Fibroblast of mammary gland (primary cell): ENCODE data around the gene EDN2.

Experiments
- DNase-seq: peaks from one replicate; pipeline ENCODE4 v3.0.0-alpha.2; 2010; ENCODE audit warnings: low read depth
- H3K4me3 ChIP-seq: 2 replicates; pipeline ENCODE4 v1.5.1; 2011; ENCODE audit warnings: low read depth, mild to moderate bottlenecking, low read length, moderate library complexity; ENCODE audit not compliant: control insufficient read depth
- TF ChIP-seq, protein P1 (sequence below): conservative IDR thresholded peaks from 2 replicates; pipeline ENCODE4 v1.5.1; 2011; ENCODE audit warnings: low read depth, low read length, inconsistent platforms; ENCODE audit not compliant: control insufficient read depth, insufficient read depth

EDN2 gene

DNA sequence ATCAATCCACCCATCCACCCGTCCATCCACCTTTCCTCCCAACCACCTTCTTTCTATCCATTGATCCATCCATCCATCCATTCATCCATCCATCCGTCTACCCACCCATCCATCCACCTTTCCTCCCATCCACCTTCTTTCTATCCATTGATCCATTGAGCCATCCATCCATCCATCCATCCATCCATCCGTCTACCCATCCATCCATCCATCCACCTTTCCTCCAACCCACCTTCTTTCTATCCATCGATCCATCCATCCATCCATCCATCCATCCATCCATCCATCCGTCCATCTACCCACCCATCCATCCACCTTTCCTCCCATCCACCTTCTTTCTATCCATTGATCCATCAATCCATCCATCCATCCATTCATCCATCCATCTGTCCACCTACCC lies 5.1 kb upstream of the EDN2 start:
- TF ChIP-seq, protein P1, sequence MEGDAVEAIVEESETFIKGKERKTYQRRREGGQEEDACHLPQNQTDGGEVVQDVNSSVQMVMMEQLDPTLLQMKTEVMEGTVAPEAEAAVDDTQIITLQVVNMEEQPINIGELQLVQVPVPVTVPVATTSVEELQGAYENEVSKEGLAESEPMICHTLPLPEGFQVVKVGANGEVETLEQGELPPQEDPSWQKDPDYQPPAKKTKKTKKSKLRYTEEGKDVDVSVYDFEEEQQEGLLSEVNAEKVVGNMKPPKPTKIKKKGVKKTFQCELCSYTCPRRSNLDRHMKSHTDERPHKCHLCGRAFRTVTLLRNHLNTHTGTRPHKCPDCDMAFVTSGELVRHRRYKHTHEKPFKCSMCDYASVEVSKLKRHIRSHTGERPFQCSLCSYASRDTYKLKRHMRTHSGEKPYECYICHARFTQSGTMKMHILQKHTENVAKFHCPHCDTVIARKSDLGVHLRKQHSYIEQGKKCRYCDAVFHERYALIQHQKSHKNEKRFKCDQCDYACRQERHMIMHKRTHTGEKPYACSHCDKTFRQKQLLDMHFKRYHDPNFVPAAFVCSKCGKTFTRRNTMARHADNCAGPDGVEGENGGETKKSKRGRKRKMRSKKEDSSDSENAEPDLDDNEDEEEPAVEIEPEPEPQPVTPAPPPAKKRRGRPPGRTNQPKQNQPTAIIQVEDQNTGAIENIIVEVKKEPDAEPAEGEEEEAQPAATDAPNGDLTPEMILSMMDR = no peak
- H3K4me3 ChIP-seq = no peak overlapping the region
- no peak for DNase-seq

DNA sequence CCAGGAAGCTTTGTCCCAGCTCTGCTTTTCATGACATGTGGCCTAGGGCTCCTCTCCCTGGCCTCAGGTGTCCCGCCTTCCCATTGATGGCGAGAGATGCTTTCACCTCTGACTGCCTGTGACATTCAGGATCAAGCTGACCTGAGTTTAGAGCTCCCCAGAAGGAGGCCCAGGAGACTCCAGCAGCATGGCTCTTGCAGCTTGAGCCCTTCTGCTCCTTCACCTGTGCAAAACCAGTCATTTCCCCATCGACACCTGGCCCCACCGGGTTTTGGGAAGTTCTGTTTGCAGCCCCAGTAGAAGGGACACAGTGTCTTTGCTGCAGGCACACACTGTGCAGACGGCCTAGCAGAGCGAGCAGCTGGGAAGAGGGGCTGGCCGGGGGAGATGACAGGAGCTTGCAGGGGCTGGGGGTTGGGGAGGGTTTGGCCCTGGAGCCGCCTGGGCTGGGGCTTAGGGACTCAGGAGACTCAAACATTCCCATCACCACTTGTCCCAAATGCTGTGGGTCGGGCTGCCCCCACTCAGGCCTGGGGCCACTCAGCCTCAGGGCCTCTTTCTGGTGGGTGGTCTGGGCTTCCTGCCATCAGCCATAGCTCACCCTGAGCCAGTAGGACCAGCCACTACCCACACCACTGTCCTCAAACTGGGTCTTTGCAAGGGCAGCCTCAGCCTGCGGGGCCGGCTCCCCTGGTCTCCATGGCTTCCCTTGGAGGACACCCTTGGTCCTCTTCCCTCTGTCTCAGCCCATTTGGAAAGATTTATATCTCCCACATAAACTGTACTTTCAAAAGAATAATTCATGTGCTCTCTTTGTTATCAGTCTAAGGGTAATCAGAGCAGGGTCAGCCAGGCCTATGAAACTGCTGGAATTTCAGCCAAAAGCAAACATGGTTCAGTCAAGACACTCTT lies 3.8 kb upstream of the EDN2 start:
- TF ChIP-seq, protein P1 = no peak
- H3K4me3 ChIP-seq = no peak overlapping the region
- DNase-seq = no peak

DNA sequence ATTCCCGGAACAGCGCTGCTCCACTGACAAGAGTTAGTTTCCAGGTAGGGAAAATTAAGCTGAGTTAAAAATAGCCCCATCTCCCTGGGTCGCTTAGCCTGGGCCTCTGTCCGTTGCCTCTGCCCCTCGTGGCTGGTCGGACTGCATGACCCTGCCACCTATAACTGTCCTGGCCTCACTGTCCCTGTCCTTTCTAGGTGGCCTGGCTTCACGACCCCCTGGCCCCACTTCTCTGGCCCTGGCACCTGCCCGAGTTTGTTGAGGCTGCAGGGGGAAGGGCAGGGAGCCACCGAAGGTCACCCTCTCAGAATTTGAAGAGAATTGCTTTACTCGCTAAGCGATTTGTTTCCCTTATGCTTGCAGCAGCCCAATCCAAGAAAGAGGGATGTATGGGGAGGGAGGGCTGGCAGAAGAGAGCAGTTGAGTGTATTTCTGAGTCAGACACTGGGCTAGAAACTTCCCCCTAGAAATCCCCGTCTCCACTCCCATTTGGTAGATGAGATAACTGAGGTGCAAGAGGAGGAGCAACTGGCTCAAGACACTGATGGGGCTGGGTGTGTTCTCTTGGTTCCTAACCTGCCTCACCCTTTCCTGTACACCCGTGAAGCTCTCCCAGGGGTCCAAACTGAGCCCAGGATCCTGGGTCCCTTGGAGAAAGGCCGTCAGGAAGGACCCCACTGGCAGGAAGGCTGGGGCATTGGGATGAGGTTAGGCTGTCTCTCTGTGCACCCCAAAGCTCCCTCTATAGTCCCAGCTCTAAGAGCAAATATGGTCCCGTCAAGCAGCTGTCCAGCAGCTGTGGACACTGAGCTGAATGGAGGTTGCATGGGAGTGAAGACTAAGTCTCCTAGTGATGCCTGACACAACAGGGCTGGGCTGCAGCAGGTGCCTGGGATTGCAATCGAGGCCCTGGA lies 2.9 kb upstream of the EDN2 start:
- TF ChIP-seq, protein P1 = no peak
- no peak for DNase-seq
- no peak overlapping the region for H3K4me3 ChIP-seq

DNA sequence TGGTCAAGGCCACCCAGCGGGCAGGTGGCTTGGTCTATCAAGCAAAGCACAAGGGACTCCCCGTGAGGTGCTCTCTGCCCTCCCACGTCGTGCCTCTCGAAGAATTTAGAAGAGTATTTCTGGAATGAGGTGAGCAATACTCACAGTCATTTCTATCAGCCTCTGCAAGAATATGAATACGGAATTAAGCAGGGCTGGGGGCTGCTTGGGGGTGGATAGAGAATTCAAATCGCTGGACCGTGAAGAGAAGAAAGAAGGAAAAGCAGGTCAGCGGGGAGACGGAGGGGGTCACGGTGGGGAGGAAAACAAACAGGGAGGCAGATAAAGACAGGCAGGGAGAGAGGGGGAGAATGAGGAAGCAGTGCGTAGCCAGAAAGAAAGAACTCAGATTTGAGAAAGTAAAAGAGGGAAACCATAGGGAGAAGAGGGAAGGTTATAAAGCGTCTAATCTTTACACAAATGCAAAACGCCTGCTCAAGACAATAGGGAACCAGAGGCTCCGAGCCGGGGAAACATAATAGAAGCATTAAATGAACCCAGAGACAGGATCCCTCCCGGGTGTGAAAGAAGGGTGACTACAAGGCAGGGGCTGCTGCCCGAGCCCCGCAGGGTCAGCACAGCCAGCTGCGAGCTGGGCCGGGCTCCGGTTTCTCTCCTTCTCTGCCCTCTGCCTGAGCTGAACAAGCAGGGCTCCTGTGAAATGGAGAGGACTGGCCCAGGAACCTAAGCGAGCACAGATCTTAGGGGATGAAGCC lies 2.1 kb upstream of the EDN2 start:
- DNase-seq = no peak
- H3K4me3 ChIP-seq = no peak overlapping the region
- TF ChIP-seq, protein P1 = no peak

DNA sequence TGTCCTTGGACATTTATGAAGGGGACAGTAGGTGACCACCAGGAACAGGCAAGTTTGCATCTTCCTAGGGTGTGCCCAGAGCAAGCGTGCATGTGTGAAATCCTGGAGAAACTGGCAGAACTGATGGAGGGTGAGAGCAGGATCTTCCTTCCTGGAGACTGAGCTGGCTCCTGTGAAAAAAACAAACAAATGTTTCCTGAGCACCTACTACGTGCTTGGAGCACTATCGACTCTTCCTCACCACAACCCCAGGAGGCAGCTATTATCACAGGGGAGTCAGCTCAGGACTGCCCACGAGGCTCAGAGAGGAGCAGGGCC lies 1.5 kb upstream of the EDN2 start:
- no peak for DNase-seq
- TF ChIP-seq, protein P1 = no peak
- no peak overlapping the region for H3K4me3 ChIP-seq

DNA sequence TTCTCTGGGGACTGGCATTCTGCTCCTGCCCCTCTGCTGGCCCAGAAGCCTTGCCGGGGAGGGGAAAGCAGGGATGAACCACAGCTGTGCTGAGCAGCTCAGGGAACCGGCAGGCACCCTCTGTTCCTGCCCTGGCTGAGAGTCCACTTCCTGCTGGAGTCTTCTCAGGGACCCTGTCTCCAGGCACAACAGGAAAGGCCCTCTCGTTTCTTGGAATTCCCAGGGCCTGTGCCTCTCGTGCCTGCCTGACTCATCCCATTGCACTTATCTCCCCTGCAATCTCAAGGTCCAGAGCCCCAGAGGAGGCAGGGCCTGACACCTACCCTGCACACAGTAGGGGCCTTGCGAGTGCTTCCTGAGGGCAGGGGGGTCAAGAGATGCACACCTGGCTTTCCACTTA lies 1.1 kb upstream of the EDN2 start:
- DNase-seq = peak; percentile 61
- H3K4me3 ChIP-seq = no peak overlapping the region
- TF ChIP-seq, protein P1 = no peak
